Mesothelial cell of epicardium (in vitro differentiated cells): Measurements from ENCODE around the gene CAMKK2. TPM values are rescaled to one million over a fixed set of nuclear protein-coding genes. Genes with fewer than 3 reads are reported as not detected.
"Not testable (repeated sequence)": the region's sequence is repeated elsewhere in the genome, so short reads cannot be mapped to it uniquely, and the experiment has no call there.

ENCODE experiments used
- DNase-seq, 2 experiments: peaks; one replicate each; pipeline ENCODE4 v3.0.0; 2021; ENCODE audit warnings: low spot score in 2 of 2; ENCODE audit not compliant: unreplicated experiment in 2 of 2
- H3K27ac Mint-ChIP-seq: 2 replicates; pipeline ENCODE4 v1.8.0; 2021; ENCODE audit warnings: mixed read lengths
- H3K27me3 Mint-ChIP-seq: 2 replicates; pipeline ENCODE4 v1.8.0; 2021; ENCODE audit warnings: low read depth, mixed read lengths
- H3K36me3 Mint-ChIP-seq: 2 replicates; pipeline ENCODE4 v1.8.0; 2021; ENCODE audit warnings: mixed read lengths
- H3K4me1 Mint-ChIP-seq: 2 replicates; pipeline ENCODE4 v1.8.0; 2021; ENCODE audit warnings: mixed read lengths
- H3K4me3 Mint-ChIP-seq: 2 replicates; pipeline ENCODE4 v1.8.0; 2021; ENCODE audit warnings: mild to moderate bottlenecking, moderate library complexity, mixed read lengths
- H3K9me3 Mint-ChIP-seq: 2 replicates; pipeline ENCODE4 v1.8.0; 2021; ENCODE audit warnings: mixed read lengths
- CTCF ChIP-seq: fragments of 200-600 bp; sonication (generic); IDR thresholded peaks from one replicate; pipeline ENCODE4 v1.5.0; 2021; ENCODE audit warnings: antibody characterized with exemption; ENCODE audit not compliant: unreplicated experiment
- total RNA-seq: library from RNA; stranded (reverse); gene quantifications from 3 replicates; pipeline ENCODE4 v1.2.1, GENCODE V29; 2021

Gene CAMKK2
- total RNA-seq, 1 donor from 2014 or later: 27.6 TPM

GRCh38 chr12:121326996-121327674, 30.6 kb upstream of the CAMKK2 start:
- Mint-ChIP-seq H3K27ac (no peak overlapping the region), H3K4me3 (no peak overlapping the region), H3K27me3 (no peaks in the 10 kb centered on the region), H3K4me1 (no peaks in the 10 kb centered on the region), H3K9me3 (no peaks in the 10 kb centered on the region), H3K36me3 (peaks cover 46% of the 10 kb centered on the region)
- TF ChIP-seq CTCF: no peak
- no peak for DNase-seq

DNA sequence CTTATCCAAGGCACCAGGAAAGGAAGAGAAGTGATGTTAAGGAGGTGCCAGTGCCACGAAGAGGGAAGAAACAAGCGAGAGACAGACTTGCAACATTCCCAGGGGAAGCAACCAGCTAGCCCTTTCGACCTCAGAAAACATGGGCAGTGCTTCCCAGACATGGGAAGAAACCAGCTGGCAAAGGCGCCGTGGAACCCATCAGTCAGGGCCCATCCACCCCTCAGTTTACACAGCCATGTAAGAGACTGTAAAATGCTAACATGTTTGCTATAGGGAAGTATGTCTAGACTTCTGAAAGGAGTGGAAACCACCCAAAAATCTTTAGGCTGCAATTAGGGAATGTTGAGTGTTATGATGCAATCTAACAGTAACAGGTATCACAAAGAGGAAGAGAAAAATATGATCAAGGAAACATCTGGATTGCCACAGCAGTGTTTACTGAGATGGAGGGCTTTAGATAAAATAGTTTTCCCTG, 29.4 kb upstream of the CAMKK2 start:
- H3K4me1 Mint-ChIP-seq: no peaks in the 10 kb centered on the region
- no peak for TF ChIP-seq CTCF
- H3K36me3 Mint-ChIP-seq: peaks cover 43% of the 10 kb centered on the region
- no peaks in the 10 kb centered on the region for H3K9me3 Mint-ChIP-seq
- DNase-seq: no peak
- no peak overlapping the region for H3K4me3 Mint-ChIP-seq
- H3K27ac Mint-ChIP-seq: no peak overlapping the region
- no peaks in the 10 kb centered on the region for H3K27me3 Mint-ChIP-seq

- no peaks in the 10 kb centered on the region for H3K27me3 Mint-ChIP-seq
- H3K27ac Mint-ChIP-seq: no peak overlapping the region
- H3K36me3 Mint-ChIP-seq: peaks cover 31% of the 10 kb centered on the region
- no peak for TF ChIP-seq CTCF
- H3K4me3 Mint-ChIP-seq: no peak overlapping the region
- no peaks in the 10 kb centered on the region for H3K4me1 Mint-ChIP-seq
- DNase-seq: no peak
- no peaks in the 10 kb centered on the region for H3K9me3 Mint-ChIP-seq
Measured at GRCh38 chr12:121323908-121324307, 27.4 kb upstream of the CAMKK2 start.

DNA sequence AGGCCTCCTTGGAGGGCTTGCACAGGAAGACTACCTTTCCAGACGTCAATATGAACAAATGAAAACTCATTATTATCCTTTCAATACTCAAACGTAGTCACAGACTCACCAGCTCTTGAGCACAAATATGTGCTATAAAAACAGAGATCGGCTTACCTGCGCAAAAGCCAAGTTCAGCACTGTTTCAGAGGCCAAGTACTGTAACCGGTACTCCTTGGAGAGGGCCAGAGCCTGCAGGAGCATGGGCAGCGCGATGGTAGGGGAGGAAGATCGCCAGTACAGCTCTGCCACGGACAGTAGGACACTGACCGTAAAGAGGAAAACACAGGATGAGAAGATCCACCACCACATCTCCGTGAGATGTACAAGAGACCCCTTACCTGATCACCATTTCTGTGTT, 21.6 kb upstream of the CAMKK2 start:
- no peaks in the 10 kb centered on the region for H3K27me3 Mint-ChIP-seq
- peaks cover 33% of the 10 kb centered on the region for H3K36me3 Mint-ChIP-seq
- H3K4me1 Mint-ChIP-seq: no peaks in the 10 kb centered on the region
- H3K4me3 Mint-ChIP-seq: no peak overlapping the region
- DNase-seq: no peak
- no peak overlapping the region for H3K27ac Mint-ChIP-seq
- TF ChIP-seq CTCF: no peak
- no peaks in the 10 kb centered on the region for H3K9me3 Mint-ChIP-seq

- no peak for DNase-seq
- no peak overlapping the region for H3K4me3 Mint-ChIP-seq
- H3K27ac Mint-ChIP-seq: no peak overlapping the region
- peaks cover 3% of the 10 kb centered on the region for H3K9me3 Mint-ChIP-seq
- no peaks in the 10 kb centered on the region for H3K27me3 Mint-ChIP-seq
- H3K4me1 Mint-ChIP-seq: no peaks in the 10 kb centered on the region
- no peak for TF ChIP-seq CTCF
- H3K36me3 Mint-ChIP-seq: peaks cover 51% of the 10 kb centered on the region
Measured at GRCh38 chr12:121314431-121314830, 17.9 kb upstream of the CAMKK2 start.

DNA sequence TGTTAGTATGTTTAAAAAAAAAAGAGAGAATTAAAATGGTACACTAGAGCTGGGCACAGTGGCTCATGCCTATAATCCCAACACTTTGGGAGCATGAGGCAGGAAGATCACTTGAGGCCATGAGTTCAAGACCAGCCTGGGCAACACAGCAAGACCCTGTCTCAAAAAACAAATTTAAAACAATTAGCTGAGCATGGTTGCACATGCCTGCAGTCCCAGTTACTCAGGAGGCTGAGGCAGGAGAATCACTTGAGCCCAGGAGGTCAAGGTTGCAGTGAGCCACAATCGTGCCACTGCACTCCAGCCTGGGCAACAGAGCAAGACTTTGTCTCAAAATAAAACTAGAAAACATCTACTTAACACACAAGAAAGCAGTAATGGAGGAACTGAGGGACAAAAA, 13.7 kb upstream of the CAMKK2 start:
- H3K9me3 Mint-ChIP-seq, H3K27me3 Mint-ChIP-seq, H3K4me1 Mint-ChIP-seq, H3K27ac Mint-ChIP-seq, H3K4me3 Mint-ChIP-seq, DNase-seq: not testable (repeated sequence)
- peaks cover 45% of the 10 kb centered on the region for H3K36me3 Mint-ChIP-seq

GRCh38 chr12:121307397-121307796, 10.9 kb upstream of the CAMKK2 start:
- not testable (repeated sequence) for H3K9me3 Mint-ChIP-seq, H3K4me1 Mint-ChIP-seq, DNase-seq, H3K4me3 Mint-ChIP-seq, H3K27me3 Mint-ChIP-seq, H3K27ac Mint-ChIP-seq
- H3K36me3 Mint-ChIP-seq: peaks cover 31% of the 10 kb centered on the region
